PC-3 (cell line): ENCODE data around the gene YAP1. TPM values are rescaled to one million over a fixed set of nuclear protein-coding genes. Genes with fewer than 3 reads are reported as not detected.

Source experiments
- ATAC-seq: fragments of 200-7000 bp; cut with Tn5 transposase; 2 replicates; pipeline ENCODE4 v1.9.1; 2020; ENCODE audit warnings: mild to moderate bottlenecking, moderate library complexity
- BruUV-seq: library from RNA; stranded (reverse); fragments of 400-500 nt; replicated peaks from 2 replicates; lab custom pipeline; 2021; lab: Mats Ljungman, UMichigan
- CTCF ChIA-PET: fragments of 300-600 bp; sonication (Branson Sonifier 250); formaldehyde crosslinking; loops from one replicate; lab custom pipeline; 2022; ENCODE audit warnings: antibody characterized with exemption; lab: Charles Lee
- POLR2A ChIA-PET: fragments of 300-600 bp; sonication (Branson Sonifier 250); formaldehyde crosslinking; loops from one replicate; lab custom pipeline; 2022; ENCODE audit warnings: antibody characterized with exemption; ENCODE audit not compliant: unreplicated experiment; lab: Charles Lee
- DNase-seq: peaks from one replicate; pipeline ENCODE4 v3.0.0-alpha.2; 2015
- H2AFZ ChIP-seq: fragments of 300-600 bp; sonication (generic); 2 replicates; pipeline ENCODE4 v1.6.0; 2016; ENCODE audit warnings: antibody characterized with exemption, low read length
- H3F3A ChIP-seq: fragments of 300-600 bp; sonication (generic); one replicate; pipeline ENCODE4 v1.6.0; 2017; ENCODE audit warnings: antibody characterized with exemption, low read length, control low read depth, mild to moderate bottlenecking; ENCODE audit not compliant: unreplicated experiment
- H3K27ac ChIP-seq: fragments of 300-600 bp; sonication (generic); 2 replicates; pipeline ENCODE4 v1.5.1; 2016; ENCODE audit warnings: mild to moderate bottlenecking, low read length
- H3K27me3 ChIP-seq: fragments of 300-600 bp; sonication (generic); 2 replicates; pipeline ENCODE4 v1.6.1; 2016; ENCODE audit warnings: low read length, mixed read lengths
- H3K36me3 ChIP-seq: fragments of 300-600 bp; sonication (generic); 2 replicates; pipeline ENCODE4 v1.6.1; 2016; ENCODE audit warnings: low read depth, mixed run types, low read length, mixed read lengths
- H3K4me1 ChIP-seq: fragments of 300-600 bp; sonication (generic); 2 replicates; pipeline ENCODE4 v1.5.1; 2016; ENCODE audit warnings: low read length; ENCODE audit not compliant: insufficient read depth
- H3K4me2 ChIP-seq: fragments of 300-600 bp; sonication (generic); 2 replicates; pipeline ENCODE4 v1.6.0; 2016; ENCODE audit warnings: low read length
- H3K4me3 ChIP-seq: fragments of 300-600 bp; sonication (generic); 2 replicates; pipeline ENCODE4 v1.5.1; 2016; ENCODE audit warnings: mild to moderate bottlenecking, low read length, mixed read lengths
- H3K79me2 ChIP-seq: fragments of 300-600 bp; sonication (generic); 2 replicates; pipeline ENCODE4 v1.6.1; 2017; ENCODE audit warnings: low read length, mixed read lengths
- H3K9ac ChIP-seq: fragments of 300-600 bp; sonication (generic); 2 replicates; pipeline ENCODE4 v1.6.0; 2016; ENCODE audit warnings: mild to moderate bottlenecking, low read length
- H3K9me2 ChIP-seq: fragments of 300-600 bp; sonication (generic); replicated peaks from 2 replicates; pipeline ENCODE4 v1.6.1; 2016; ENCODE audit warnings: mixed run types, low read length, mixed read lengths
- H3K9me3 ChIP-seq: fragments of 300-600 bp; sonication (generic); 2 replicates; pipeline ENCODE4 v1.6.1; 2016; ENCODE audit warnings: low read length, mixed read lengths
- H4K20me1 ChIP-seq: fragments of 300-600 bp; sonication (generic); 2 replicates; pipeline ENCODE4 v1.6.1; 2016; ENCODE audit warnings: low read length, mixed read lengths
- CTCF ChIP-seq: fragments of 300-600 bp; sonication (generic); conservative IDR thresholded peaks from 2 replicates; pipeline ENCODE4 v1.5.1; 2017; ENCODE audit warnings: antibody characterized with exemption, low read depth, mild to moderate bottlenecking, low read length
- EZH2 ChIP-seq: fragments of 300-600 bp; sonication (generic); IDR thresholded peaks from one replicate; pipeline ENCODE4 v1.6.1; 2017; ENCODE audit warnings: antibody characterized with exemption, mild to moderate bottlenecking, low read length; ENCODE audit not compliant: unreplicated experiment
- EZH2phosphoT487 ChIP-seq: fragments of 300-600 bp; sonication (generic); IDR thresholded peaks from 2 replicates; pipeline ENCODE4 v1.6.1; 2018; ENCODE audit warnings: mild to moderate bottlenecking, antibody characterized with exemption, low read length, borderline replicate concordance
- intact Hi-C: fragments of 100-400 bp; cut with micrococcal nuclease; formaldehyde crosslinking; loops from 2 replicates; pipeline ENCODE4 v1.9.0; 2023
- total RNA-seq: library from RNA; depleted of rRNA; stranded (reverse); fragments of >200 nt; gene quantifications from 2 replicates; pipeline ENCODE4 v1.2.3, GENCODE V29; 2014

The YAP1 gene
- total RNA-seq, 1 experiment from 2014 or later: 104 TPM

GRCh38 chr11:102147632-102148031, 37.4 kb downstream of the YAP1 start:
- DNase-seq (no peak), ATAC-seq (no peak)
- H2AFZ ChIP-seq: no peak overlapping the region
- no peaks in the 10 kb centered on the region for H3K9me3 ChIP-seq
- no peak overlapping the region for H3K27ac ChIP-seq
- no peaks in the 10 kb centered on the region for H3F3A ChIP-seq
- H3K36me3 ChIP-seq: peaks cover 3% of the 10 kb centered on the region; the same call in 1 of the 2 replicates
- H3K4me1 ChIP-seq: peaks cover 12% of the 10 kb centered on the region
- TF ChIP-seq CTCF (no peak), EZH2phosphoT487 (no peak), EZH2 (no peak)
- H3K9ac ChIP-seq: no peak overlapping the region
- CTCF ChIA-PET: no interaction called here
- H3K79me2 ChIP-seq: peaks cover 99% of the 10 kb centered on the region
- intact Hi-C loops: no loop called here
- H3K4me3 ChIP-seq: no peak overlapping the region
- H3K27me3 ChIP-seq: no peaks in the 10 kb centered on the region
- no peaks in the 10 kb centered on the region for H3K9me2 ChIP-seq
- peaks cover 4% of the 10 kb centered on the region; the same call in 1 of the 2 replicates for H4K20me1 ChIP-seq
- no TSS peak for BruUV-seq
- H3K4me2 ChIP-seq: no peak overlapping the region
- POLR2A ChIA-PET: no interaction called here

GRCh38 chr11:102148059-102148458, 37.8 kb downstream of the YAP1 start:
- POLR2A ChIA-PET: interaction anchor here (0.6 kb wide), 1 partner anchor 78 kb away, joined by 3 read pairs; no protein-coding TSS in a partner anchor
- DNase-seq (no peak), ATAC-seq (no peak)
- H3K36me3 ChIP-seq: peaks cover 3% of the 10 kb centered on the region; the same call in 1 of the 2 replicates
- CTCF ChIA-PET: no interaction called here
- TF ChIP-seq EZH2 (no peak), CTCF (no peak), EZH2phosphoT487 (no peak)
- no peak overlapping the region for H3K4me3 ChIP-seq
- H3F3A ChIP-seq: no peaks in the 10 kb centered on the region
- no TSS peak for BruUV-seq
- H3K79me2 ChIP-seq: peaks cover 99% of the 10 kb centered on the region
- H4K20me1 ChIP-seq: peaks cover 4% of the 10 kb centered on the region; the same call in 1 of the 2 replicates
- no peak overlapping the region for H3K9ac ChIP-seq
- H2AFZ ChIP-seq: no peak overlapping the region
- no peak overlapping the region for H3K27ac ChIP-seq
- H3K4me1 ChIP-seq: peaks cover 12% of the 10 kb centered on the region
- intact Hi-C loops: no loop called here
- H3K9me2 ChIP-seq: no peaks in the 10 kb centered on the region
- no peaks in the 10 kb centered on the region for H3K27me3 ChIP-seq
- H3K4me2 ChIP-seq: no peak overlapping the region
- no peaks in the 10 kb centered on the region for H3K9me3 ChIP-seq

- Histone ChIP-seq H3K4me2 (no peak overlapping the region), H3K4me3 (no peak overlapping the region), H3K9me3 (no peaks in the 10 kb centered on the region), H3F3A (no peaks in the 10 kb centered on the region), H3K27me3 (no peaks in the 10 kb centered on the region), H3K4me1 (peaks cover 18% of the 10 kb centered on the region), H3K27ac (no peak overlapping the region), H3K36me3 (no peaks in the 10 kb centered on the region), H4K20me1 (0 out of 2 replicates have a peak, but pooled peaks cover 6% of the 10 kb centered on the region), H3K79me2 (peaks cover 99% of the 10 kb centered on the region), H3K9me2 (no peaks in the 10 kb centered on the region), H3K9ac (no peak overlapping the region), H2AFZ (no peak overlapping the region)
- no peak for TF ChIP-seq CTCF
- no peak for TF ChIP-seq EZH2
- TF ChIP-seq EZH2phosphoT487: no peak
- intact Hi-C loops: no loop called here
- POLR2A ChIA-PET: no interaction called here
- no peak for ATAC-seq
- DNase-seq: no peak
- no TSS peak for BruUV-seq
- CTCF ChIA-PET: no interaction called here
Observed at GRCh38 chr11:102151784-102152525, 41.7 kb downstream of the YAP1 start.
